ENCODE results near the gene PTGES. TPM values are rescaled to one million over a fixed set of nuclear protein-coding genes. Genes with fewer than 3 reads are reported as not detected.

The PTGES gene
- total RNA-seq, 6 experiments from 2014 or later = 0.15 to 0.24 TPM; not detected in 4

- Histone ChIP-seq H3K4me3 (no peak overlapping the region), H3K36me3 (no peaks in the 10 kb centered on the region), H3K9me3 (no peaks in the 10 kb centered on the region), H3K4me1 (peaks cover 0 to 7% (median 0%) of the 10 kb centered on the region in 4 donors), H3K27ac (no peak overlapping the region), H3K27me3 (no peaks in the 10 kb centered on the region)
- TF ChIP-seq POLR2A (IDR thresholded peaks at IDR 0.05) (no peak), CTCF (IDR thresholded peaks at IDR 0.05) (no peak)
- WGBS (ENCODE audit: insufficient coverage, low coverage, low lambda C conversion rate, missing lambda C conversion rate) = 54% methylated on average over 5 of the region's 5 CpGs
- DNase-seq (no peak), ATAC-seq (no peak)
- intact Hi-C loops (cut with DNase I) = no loop called here
Observed at GRCh38 chr9:129692534-129692933, 60.3 kb downstream of the PTGES start.

Other genes starting within 250 kb of the PTGES start
- not detected for gene C9orf50, start 131.9 kb downstream of the PTGES start, total RNA-seq
- 10 to 100 TPM; 15.6 to 28.3 (median 20.7) TPM for gene NTMT1, start 126.9 kb downstream of the PTGES start, total RNA-seq
- gene ASB6, start 110.9 kb downstream of the PTGES start, total RNA-seq = 1 to 10 TPM; 4.5 to 9.5 (median 5.4) TPM
- gene PRRX2, start 87.4 kb downstream of the PTGES start, total RNA-seq = not detected
- 10 to 100 TPM; 16.1 to 30.7 (median 18.9) TPM for gene TOR1B, start 50.1 kb upstream of the PTGES start, total RNA-seq
- gene TOR1A, start 71.1 kb upstream of the PTGES start, total RNA-seq = 10 to 100 TPM; 18.4 to 41.3 (median 23.0) TPM
- 10 to 100 TPM; 25.2 to 39.8 (median 33.5) TPM for gene C9orf78, start 82.2 kb upstream of the PTGES start, total RNA-seq
- gene USP20, start 82.4 kb upstream of the PTGES start, total RNA-seq = 10 to 100 TPM in 4 of 6 experiments, 1 to 10 TPM in 2; 7.5 to 14.0 (median 10.8) TPM